HG03108 (cell line): ENCODE results near the gene KCNH4.
"Not testable (repeated sequence)": the region's sequence is repeated elsewhere in the genome, so short reads cannot be mapped to it uniquely, and the experiment has no call there.

Source experiments
- ATAC-seq: cut with Tn5 transposase; IDR thresholded peaks from one replicate; pipeline ENCODE4 v1.9.1; 2021; ENCODE audit warnings: moderate library complexity; ENCODE audit not compliant: unreplicated experiment

Gene KCNH4

GRCh38 chr17:42197564-42198156, 16.7 kb upstream of the KCNH4 start:
- no peak for ATAC-seq

GRCh38 chr17:42193969-42194899, 13.3 kb upstream of the KCNH4 start, which contains the start of gene GHDC:
Gene GHDC, minus strand, starts transcription at chr17:42194494. Its CDS starts 913 bp downstream, at chr17:42193581.
- peak; percentile 91 for ATAC-seq

DNA sequence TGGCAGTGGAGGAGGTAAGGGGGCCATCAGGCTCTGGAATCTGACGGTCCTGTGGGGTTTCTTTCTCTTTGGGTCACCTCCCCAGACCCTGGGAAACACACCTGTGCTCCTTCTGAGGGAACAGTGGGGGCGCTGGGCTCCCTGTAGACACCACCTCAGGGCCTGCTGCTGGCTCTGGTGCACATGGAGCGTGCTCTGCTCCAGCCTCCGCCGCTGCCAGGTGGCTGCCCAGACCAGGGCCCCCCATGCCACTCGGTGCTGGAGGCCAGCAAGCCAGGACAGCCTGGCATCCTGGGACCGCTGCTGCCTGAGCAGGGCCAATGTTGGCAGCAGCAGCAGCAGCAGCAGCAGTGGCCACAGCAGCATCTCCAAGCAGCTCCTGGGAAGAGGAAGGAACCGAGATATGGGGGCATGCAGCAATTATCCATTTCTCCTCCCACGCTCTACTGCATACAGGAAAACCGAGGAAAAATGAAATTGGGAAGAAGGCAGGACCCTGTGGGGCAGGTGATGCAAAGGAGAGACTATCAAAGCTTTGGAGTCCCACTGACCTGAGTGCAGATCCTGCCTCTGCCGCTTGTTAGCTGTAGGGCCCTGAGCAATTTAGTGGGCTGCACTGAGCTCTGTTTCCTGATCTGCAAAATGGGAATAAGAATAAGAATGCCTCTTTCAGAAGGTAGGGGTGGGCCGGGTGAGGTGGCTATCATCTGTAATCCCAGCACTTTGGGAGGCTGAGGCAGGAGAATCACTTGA, 12.4 kb upstream of the KCNH4 start:
- no peak for ATAC-seq

- ATAC-seq = no peak
Measured at GRCh38 chr17:42192189-42193126, 11.5 kb upstream of the KCNH4 start.

- ATAC-seq = no peak
Measured at GRCh38 chr17:42191275-42191608, 10.3 kb upstream of the KCNH4 start.

DNA sequence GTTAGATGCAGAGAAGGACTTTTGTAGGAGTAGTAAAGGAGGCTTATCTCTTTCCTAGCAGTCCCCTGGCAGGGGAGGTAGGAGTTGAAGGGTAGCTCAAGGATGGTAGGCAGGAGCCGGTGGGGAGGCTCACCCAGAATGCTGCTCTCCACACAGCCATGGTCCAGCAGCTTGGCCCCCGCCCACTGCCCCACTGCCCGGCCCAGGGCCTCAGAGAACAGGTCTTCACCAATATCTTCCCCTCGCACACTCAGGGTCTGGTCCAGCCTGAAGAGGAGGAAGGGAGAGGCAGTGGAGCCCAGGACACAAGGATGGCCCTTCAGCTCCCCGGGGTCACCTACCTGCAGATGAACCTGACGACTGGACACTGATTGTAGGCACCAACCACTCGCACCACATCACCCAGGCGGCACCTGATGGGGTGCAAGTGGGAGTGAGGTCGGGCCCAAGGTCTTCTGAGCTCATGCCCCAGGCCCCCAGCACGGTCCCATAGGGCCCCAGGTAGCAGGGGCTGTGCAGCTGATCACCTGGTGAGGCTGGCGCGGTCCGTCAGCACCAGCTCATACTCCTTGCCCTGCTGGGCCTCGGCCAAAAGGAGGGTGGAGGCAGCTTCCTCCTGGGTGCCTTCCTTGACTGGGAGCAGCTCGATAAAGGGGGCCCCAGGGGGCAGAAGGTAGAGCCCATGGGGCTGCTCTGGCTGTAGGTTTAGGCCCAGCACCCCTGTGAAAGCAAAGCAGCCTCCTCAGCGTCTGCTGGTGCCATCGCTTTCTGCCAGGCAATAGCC, 9.7 kb upstream of the KCNH4 start:
- ATAC-seq = no peak

- no peak for ATAC-seq
Measured at GRCh38 chr17:42189651-42189965, 8.7 kb upstream of the KCNH4 start.

DNA sequence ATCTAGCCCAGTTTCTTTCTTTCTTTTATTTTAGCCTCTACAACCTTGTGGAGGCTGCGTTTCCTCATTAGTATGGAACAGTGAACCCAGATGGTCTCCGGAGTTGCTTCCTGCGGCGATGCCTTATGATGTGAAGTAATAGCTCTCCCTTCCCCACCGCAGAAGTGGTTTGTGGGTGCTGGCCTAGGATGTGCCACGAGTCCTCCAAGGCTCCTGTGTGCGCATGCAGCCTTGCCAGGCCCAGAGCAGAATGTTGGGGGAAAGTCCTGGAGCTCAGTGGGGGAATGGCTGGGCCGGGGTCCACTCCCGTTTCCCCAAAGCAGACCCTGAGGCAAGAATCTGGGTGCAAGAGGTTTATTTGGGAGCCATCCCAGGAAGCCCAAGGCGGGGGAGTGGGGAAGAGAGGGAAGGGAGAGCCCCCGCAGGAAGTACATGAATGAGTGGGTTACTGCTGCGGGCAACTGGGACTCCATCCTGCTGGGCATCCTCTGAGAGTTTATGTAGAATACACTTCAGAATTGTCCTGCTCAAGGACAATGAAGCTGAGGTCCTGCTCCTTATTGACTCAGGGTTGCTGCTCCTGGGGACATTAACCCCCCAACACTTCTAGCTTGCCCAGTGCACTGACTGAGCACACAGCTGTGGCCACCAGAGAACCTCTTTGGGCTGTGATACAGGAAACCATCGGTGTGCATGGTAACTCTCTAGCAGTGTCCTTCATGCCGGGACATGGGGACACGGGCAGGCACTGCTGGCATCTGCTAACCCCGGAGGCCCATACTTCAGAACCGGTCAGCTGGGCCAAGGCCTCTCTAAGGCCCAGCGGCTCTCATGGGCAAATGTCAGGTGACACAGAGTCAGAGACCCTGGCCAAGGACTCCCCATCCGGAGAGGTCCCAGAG, 8.1 kb upstream of the KCNH4 start:
- ATAC-seq = no peak

- no peak for ATAC-seq
Measured at GRCh38 chr17:42187833-42188232, 6.9 kb upstream of the KCNH4 start.

DNA sequence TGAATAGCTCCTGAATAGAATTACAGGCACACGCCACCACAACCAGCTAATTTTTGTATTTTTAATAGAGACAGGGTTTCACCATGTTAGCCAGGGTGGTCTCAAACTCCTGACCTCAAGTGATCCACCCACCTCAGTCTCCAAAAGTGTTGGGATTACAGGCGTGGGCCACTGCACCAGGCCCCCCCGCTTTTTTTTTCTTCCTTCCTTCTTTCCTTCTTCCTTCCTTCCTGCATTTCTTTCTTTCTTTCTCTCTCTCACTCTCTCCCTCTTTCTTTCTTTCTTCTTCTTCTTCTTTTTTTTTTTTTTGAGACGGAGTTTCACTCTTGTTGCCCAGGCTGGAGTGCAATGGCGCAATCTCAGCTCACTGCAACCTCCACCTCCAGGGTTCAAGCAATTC, 5.2 kb upstream of the KCNH4 start:
- ATAC-seq = not testable (repeated sequence)

DNA sequence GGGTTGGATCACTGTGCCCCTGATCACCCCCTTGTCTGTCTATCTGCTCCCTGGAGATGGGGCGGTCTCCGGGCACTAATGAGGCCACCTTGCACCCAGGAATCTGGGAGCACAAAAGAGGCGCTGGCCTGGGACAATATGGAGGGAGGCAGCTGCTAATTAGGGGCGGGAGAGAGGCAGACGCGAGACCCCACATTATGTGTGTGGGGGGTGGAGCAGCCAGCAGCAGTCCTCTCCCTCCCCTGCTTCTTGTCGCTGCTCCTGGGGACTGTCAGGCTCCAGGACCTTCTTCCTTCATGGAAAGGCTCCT, 4.6 kb upstream of the KCNH4 start:
- no peak for ATAC-seq

- ATAC-seq = no peak
Measured at GRCh38 chr17:42184713-42185620, 4.0 kb upstream of the KCNH4 start, which contains the start of gene HCRT. Gene HCRT, minus strand, starts transcription at chr17:42185452. Its CDS starts 87 bp downstream, at chr17:42185365.

DNA sequence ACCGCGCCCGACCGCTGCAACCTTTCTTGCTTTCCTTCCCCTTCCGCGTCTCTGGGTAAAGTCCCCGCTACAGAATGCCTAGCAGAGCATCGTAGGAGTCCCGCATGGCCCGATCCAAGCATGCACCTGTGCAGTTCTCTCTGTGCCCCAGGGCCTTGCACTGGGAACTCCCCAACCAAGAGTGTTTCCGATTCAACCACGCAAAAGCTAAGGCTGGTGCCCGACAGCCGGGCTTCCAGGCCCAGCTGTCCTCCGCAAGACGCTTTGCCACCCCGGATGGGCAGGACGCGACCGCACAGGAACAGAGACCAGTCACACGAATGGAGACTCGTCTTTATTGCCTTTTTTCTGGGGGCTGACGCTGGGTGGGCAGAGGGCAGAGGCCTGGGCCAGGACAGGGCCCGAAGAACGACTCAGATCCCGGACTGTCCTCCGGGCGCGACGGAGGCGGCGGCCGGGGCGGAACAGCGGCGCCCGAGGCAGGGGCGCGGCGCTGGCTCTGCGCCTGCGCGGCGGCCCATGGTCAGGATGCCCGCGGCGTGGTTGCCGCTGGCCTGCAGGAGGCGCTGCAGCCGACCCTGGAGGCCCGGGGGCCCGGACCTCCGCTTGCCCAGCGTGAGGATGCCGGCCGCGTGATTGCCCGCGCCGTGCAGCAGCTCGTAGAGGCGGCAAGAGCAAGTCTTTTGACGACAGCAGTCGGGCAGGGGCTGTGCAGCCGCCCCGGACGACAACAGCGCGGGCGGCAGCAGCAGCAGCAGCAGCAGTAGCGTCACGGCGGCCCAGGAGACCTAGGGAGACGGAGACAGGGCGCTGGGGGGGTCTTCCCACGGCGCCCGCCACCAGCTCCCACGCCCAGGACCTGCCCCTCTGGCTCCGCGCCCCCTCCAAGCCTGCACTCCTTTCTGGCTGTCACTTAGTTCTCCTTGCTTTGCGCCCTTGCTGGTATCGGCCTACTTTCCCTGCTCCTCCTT, 3.1 kb upstream of the KCNH4 start:
- peak; percentile 52 for ATAC-seq

GRCh38 chr17:42182927-42183734, 2.2 kb upstream of the KCNH4 start:
- no peak for ATAC-seq

GRCh38 chr17:42181851-42182207, 887 bp upstream of the KCNH4 start:
- no peak for ATAC-seq

- no peak for ATAC-seq
Measured at GRCh38 chr17:42180411-42180921, 476 bp downstream of the KCNH4 start.
